GM08714 (cell line): Measurements from ENCODE around the gene MANSC1.

ENCODE experiments used
- H3K4me3 ChIP-seq: fragments of 200-500 bp; sonication (Bioruptor generic); 2 replicates; pipeline ENCODE4 v1.5.1; 2014; ENCODE audit warnings: mild to moderate bottlenecking, low read length, inconsistent platforms
- ZNF274 ChIP-seq: IDR thresholded peaks from 2 replicates; pipeline ENCODE4 v1.6.1; 2012; ENCODE audit warnings: mild to moderate bottlenecking, low read depth, low read length

Gene MANSC1

GRCh38 chr12:12349711-12350665 lies at the start of gene MANSC1:
Gene MANSC1, minus strand, starts transcription at chr12:12350242. Its CDS starts 6,928 bp downstream, at chr12:12343314.
- H3K4me3 ChIP-seq, result peak within 1 kb of the TSS; percentile 62
- no peak for TF ChIP-seq ZNF274

- H3K4me3 ChIP-seq, result no peak overlapping the region
Observed at GRCh38 chr12:12399161-12399560, 49.1 kb upstream of the MANSC1 start.

DNA sequence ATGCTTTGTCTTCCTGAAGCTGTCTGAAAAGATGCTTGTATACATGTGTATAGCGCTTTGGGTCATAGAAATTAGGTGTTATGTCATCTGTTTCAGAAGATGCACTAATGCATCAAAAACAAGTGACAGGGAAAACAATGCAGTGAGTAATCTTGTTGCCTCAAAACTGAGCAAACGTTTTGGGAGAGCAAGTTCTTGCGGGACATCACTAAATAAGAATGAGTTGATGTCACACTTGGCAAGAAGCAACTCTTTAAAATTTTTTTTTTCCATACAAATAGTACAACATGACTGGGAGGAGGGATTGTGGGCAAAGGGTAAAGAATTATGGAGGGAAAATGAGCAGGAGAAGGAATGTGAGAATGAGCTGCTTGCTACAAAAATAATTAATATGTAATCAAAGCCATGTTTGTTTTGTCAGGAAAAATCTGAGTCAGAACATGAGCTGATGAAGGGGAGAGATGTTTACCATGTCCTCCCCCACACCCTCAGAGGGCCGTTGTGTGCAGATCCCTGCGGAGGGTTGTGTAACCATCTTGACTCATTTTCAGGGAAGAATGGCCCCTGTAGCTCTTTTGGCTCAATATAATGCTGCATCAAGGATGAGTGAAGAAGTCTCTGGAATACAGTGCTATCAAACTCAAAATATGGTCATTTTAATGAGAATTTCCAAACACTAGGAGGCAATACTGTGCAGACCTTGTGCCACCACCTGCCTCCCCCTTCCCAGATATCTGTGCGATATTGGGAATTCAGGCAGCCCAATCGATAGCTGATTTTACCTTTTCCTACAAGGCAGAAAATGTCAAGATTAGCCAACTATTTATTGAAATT lies 48.2 kb upstream of the MANSC1 start:
- H3K4me3 ChIP-seq, result no peak overlapping the region
- TF ChIP-seq ZNF274, result no peak

More at GRCh38 chr12:12399161-12399560, 49.1 kb upstream of the MANSC1 start:
- no peak for TF ChIP-seq ZNF274

- no peak for TF ChIP-seq ZNF274
- no peak overlapping the region for H3K4me3 ChIP-seq
Observed at GRCh38 chr12:12397184-12397583, 47.1 kb upstream of the MANSC1 start.

- no peak for TF ChIP-seq ZNF274
Observed at GRCh38 chr12:12396694-12397093, 46.7 kb upstream of the MANSC1 start.

DNA sequence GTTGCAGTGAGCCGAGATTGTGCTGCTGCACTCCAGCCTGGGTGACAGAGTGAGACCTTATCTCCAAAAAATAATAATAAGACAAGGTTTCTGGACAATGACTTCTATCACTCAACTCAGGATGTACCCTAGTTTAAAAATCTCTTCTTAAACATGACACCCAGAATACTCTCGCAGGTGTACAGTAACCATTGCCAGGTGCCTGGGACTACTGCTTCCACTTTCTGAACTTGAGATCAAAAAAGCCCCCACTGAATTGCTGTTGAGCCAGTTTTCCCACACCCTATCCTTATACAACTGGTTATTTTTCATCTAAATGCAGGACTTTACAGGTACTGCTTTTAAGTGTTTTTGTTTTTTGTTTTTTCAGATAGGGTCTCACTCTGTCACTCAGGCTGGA lies 43.1 kb upstream of the MANSC1 start:
- no peak for TF ChIP-seq ZNF274
- no peak overlapping the region for H3K4me3 ChIP-seq

More at GRCh38 chr12:12396694-12397093, 46.7 kb upstream of the MANSC1 start:
- no peak overlapping the region for H3K4me3 ChIP-seq

DNA sequence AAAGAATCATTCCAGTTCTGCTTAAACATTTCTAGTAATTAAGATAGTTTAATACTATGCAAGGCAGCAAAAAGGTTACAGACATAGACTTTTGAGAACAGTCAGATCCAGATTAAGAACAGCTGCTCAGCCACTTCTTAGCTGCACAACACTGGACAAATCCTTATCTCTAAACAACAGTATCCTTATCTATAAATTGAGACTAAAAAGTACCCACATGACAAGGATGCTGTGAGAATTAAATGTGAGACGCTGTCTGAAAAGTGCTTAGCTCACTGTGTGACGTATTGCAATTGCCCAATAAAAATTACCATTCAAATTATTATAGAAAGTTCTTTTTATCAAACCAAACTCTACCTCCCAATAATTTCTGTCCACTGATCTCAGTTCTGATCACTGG lies 42.4 kb upstream of the MANSC1 start:
- no peak overlapping the region for H3K4me3 ChIP-seq
- TF ChIP-seq ZNF274, result no peak

GRCh38 chr12:12387501-12387900 lies 37.5 kb upstream of the MANSC1 start:
- TF ChIP-seq ZNF274, result no peak
- no peak overlapping the region for H3K4me3 ChIP-seq

GRCh38 chr12:12384571-12385340 lies 34.7 kb upstream of the MANSC1 start:
- TF ChIP-seq ZNF274, result no peak

GRCh38 chr12:12381982-12382381 lies 31.9 kb upstream of the MANSC1 start:
- no peak for TF ChIP-seq ZNF274

More at GRCh38 chr12:12384571-12385340, 34.7 kb upstream of the MANSC1 start:
- H3K4me3 ChIP-seq, result no peak overlapping the region

DNA sequence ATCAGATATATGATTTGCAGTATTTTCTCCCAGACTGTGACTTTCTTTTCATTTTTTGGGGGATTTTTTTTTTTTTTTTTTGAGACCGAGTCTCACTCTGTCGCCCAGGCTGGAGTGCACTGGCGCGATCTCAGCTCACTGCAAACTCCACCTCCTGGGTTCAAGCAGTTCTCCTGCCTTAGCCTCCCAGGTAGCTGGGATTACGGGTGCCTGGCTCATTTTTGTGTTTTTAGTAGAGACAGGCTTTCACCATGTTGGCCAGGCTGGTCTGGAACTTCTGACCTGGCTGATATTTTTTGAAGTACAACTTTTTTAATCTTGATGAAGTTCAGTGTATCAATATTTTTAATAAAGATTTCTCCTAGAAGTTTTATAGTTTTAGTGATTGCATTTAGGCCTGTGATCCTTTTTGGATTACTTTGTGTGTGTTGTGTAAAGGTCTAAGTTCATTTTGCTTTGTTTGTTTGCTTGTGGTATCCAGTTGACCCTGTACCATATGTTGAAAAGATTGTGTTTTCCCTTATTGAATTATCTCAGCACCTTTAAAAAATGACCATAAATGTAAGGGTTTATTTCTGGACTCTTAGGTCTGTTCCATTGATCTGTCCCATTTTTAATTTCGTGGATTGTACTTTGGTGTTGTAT lies 31.0 kb upstream of the MANSC1 start:
- no peak overlapping the region for H3K4me3 ChIP-seq
- TF ChIP-seq ZNF274, result no peak

More at GRCh38 chr12:12381982-12382381, 31.9 kb upstream of the MANSC1 start:
- no peak overlapping the region for H3K4me3 ChIP-seq

GRCh38 chr12:12379831-12380730 lies 30.0 kb upstream of the MANSC1 start:
- no peak for TF ChIP-seq ZNF274
- no peak overlapping the region for H3K4me3 ChIP-seq

DNA sequence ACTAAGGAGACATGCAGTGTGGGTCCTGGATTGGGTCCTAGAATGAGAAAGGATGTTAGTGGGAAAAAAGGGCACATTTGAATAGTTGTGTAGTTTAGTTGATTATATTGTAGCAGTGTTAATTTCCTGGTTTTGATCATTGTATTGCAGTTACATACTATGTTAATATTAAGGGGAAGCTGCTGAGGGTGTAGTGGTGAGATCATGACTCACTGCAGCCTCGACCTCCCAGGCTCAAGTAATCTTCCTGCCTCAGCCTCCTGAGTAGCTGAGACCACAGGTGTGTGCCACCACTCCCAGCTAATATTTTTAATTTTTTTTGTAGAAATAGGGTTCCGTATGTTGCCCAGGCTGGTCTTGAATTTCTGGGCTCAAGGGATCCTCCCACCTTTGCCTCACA lies 28.6 kb upstream of the MANSC1 start:
- no peak for TF ChIP-seq ZNF274
- no peak overlapping the region for H3K4me3 ChIP-seq
